GM13976 (cell line): Measurements from ENCODE around the gene CLCN7.

Experiments used
- DNase-seq: peaks from one replicate; pipeline ENCODE4 v3.0.0; 2012; ENCODE audit warnings: low spot score
- in situ Hi-C: fragments of 300-500 bp; cut with MboI; formaldehyde crosslinking; loops from one replicate; pipeline ENCODE4 v1.12.0; 2022; ENCODE audit warnings: low sequenced_read_pairs, mixed read lengths, inconsistent platforms; ENCODE audit not compliant: unreplicated experiment
- TF ChIP-seq, protein P1 (sequence below): IDR thresholded peaks from 2 replicates; pipeline ENCODE4 v1.5.1; 2012; ENCODE audit warnings: borderline replicate concordance, mild to moderate bottlenecking; ENCODE audit not compliant: insufficient read depth; ENCODE audit errors: extremely low read depth, missing control alignments, control extremely low read depth

Gene CLCN7

GRCh38 chr16:1435921-1436697, 38.7 kb downstream of the CLCN7 start:
- DNase-seq = no peak
- TF ChIP-seq, protein P1, sequence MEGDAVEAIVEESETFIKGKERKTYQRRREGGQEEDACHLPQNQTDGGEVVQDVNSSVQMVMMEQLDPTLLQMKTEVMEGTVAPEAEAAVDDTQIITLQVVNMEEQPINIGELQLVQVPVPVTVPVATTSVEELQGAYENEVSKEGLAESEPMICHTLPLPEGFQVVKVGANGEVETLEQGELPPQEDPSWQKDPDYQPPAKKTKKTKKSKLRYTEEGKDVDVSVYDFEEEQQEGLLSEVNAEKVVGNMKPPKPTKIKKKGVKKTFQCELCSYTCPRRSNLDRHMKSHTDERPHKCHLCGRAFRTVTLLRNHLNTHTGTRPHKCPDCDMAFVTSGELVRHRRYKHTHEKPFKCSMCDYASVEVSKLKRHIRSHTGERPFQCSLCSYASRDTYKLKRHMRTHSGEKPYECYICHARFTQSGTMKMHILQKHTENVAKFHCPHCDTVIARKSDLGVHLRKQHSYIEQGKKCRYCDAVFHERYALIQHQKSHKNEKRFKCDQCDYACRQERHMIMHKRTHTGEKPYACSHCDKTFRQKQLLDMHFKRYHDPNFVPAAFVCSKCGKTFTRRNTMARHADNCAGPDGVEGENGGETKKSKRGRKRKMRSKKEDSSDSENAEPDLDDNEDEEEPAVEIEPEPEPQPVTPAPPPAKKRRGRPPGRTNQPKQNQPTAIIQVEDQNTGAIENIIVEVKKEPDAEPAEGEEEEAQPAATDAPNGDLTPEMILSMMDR = no peak
- in situ Hi-C loops = no loop called here

GRCh38 chr16:1434644-1435592, 39.9 kb downstream of the CLCN7 start:
- DNase-seq = no peak
- in situ Hi-C loops = no loop called here
- TF ChIP-seq, protein P1 = no peak

DNA sequence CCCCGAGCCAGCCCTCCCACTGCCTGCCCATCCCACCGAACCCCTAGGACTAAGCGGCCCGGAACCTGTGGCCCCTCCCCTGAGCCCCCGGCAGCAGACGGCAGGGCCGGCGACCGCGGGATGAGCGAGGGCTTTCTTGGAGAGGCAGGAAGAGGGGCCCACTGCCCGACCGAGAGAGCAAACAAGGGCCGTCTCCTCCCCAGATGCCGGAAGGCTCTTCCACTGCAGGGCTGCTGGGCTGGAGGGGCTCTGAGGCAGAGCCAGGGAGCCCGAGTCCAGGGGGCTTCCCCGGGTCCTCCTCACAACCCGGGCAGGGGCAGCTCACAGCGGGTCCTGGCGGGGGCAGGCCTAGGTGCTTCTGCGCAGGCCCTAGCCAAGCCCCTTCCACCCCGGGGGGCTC, 41.1 kb downstream of the CLCN7 start:
- in situ Hi-C loops = no loop called here
- TF ChIP-seq, protein P1 = no peak
- no peak for DNase-seq

GRCh38 chr16:1433263-1433560, 41.6 kb downstream of the CLCN7 start:
- DNase-seq = no peak
- in situ Hi-C loops = no loop called here
- TF ChIP-seq, protein P1 = no peak

DNA sequence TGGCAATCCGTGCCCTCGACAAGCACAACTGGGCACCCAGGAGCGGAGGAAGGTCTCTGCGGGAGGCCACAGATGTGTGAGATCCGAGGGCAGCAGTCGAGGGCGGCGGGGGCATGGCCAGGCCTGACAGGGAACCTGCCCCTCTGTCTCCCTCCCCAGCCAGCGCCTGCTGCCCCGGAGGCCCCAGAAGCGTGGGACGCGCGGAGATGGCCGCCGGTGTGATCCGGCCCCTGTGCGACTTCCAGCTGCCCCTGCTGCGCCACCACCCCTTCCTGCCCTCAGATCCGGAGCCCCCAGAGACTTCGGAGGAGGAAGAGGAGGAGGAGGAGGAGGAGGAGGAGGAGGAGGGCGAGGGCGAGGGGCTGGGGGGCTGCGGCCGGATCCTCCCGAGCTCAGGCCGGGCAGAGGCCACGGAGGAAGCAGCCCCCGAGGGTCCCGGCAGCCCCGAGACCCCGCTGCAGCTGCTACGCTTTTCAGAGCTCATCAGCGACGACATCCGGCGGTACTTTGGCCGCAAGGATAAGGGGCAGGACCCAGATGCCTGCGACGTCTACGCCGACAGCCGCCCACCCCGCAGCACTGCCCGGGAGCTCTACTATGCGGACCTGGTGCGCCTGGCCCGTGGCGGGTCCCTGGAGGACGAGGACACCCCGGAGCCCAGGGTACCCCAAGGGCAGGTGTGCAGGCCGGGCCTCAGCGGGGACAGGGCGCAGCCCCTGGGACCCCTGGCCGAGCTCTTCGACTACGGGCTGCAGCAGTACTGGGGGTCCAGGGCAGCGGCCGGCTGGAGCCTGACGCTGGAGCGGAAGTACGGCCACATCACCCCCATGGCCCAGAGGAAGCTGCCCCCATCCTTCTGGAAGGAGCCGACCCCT, 42.2 kb downstream of the CLCN7 start:
- in situ Hi-C loops = no loop called here
- DNase-seq = no peak
- TF ChIP-seq, protein P1 = no peak
